Inflammatory macrophage (primary cell): ENCODE results near the gene TPSAB1.
"Not testable (repeated sequence)": the region's sequence is repeated elsewhere in the genome, so short reads cannot be mapped to it uniquely, and the experiment has no call there.

Experiments used
- DNase-seq, 2 donors: peaks; one replicate each; pipeline ENCODE4 v3.0.0-alpha.2; 2020 to 2022

TPSAB1 gene

GRCh38 chr16:1253701-1254364 is 13.3 kb downstream of the TPSAB1 start:
- DNase-seq = not testable (repeated sequence)

- DNase-seq = not testable (repeated sequence)
Observed at GRCh38 chr16:1254821-1255220, 14.3 kb downstream of the TPSAB1 start.

GRCh38 chr16:1255276-1256122 is 15.0 kb downstream of the TPSAB1 start, which contains the start of gene TPSD1:
TPSD1 (plus strand) TSS chr16:1256069; CDS start chr16:1256281, 212 bp downstream.
- DNase-seq = not testable (repeated sequence)

GRCh38 chr16:1256296-1256873 is 15.9 kb downstream of the TPSAB1 start:
- not testable (repeated sequence) for DNase-seq

GRCh38 chr16:1256874-1257322 is 16.4 kb downstream of the TPSAB1 start:
- no peak for DNase-seq

GRCh38 chr16:1257561-1258224 is 17.2 kb downstream of the TPSAB1 start:
- DNase-seq = no peak

GRCh38 chr16:1258225-1258600 is 17.7 kb downstream of the TPSAB1 start:
- DNase-seq = no peak

- DNase-seq = no peak
Observed at GRCh38 chr16:1258906-1259759, 18.6 kb downstream of the TPSAB1 start.

GRCh38 chr16:1259760-1260068 is 19.2 kb downstream of the TPSAB1 start:
- no peak for DNase-seq

- DNase-seq = no peak
Observed at GRCh38 chr16:1260101-1260680, 19.7 kb downstream of the TPSAB1 start.

- no peak for DNase-seq
Observed at GRCh38 chr16:1261131-1261892, 20.8 kb downstream of the TPSAB1 start.

GRCh38 chr16:1262210-1262845 is 21.8 kb downstream of the TPSAB1 start:
- DNase-seq = no peak

GRCh38 chr16:1262846-1263221 is 22.3 kb downstream of the TPSAB1 start:
- DNase-seq = no peak

- DNase-seq = no peak
Observed at GRCh38 chr16:1263591-1264344, 23.3 kb downstream of the TPSAB1 start.

GRCh38 chr16:1264345-1265089 is 24.0 kb downstream of the TPSAB1 start:
- DNase-seq = no peak

- no peak for DNase-seq
Observed at GRCh38 chr16:1265090-1265630, 24.7 kb downstream of the TPSAB1 start.

- DNase-seq = no peak
Observed at GRCh38 chr16:1265826-1266225, 25.3 kb downstream of the TPSAB1 start.

- not testable (repeated sequence) for DNase-seq
Observed at GRCh38 chr16:1269418-1269817, 28.9 kb downstream of the TPSAB1 start.

GRCh38 chr16:1271380-1271723 is 30.8 kb downstream of the TPSAB1 start:
- DNase-seq = no peak
